HepG2 (cell line): ENCODE data around the gene ATP2A2. TPM values are rescaled to one million over a fixed set of nuclear protein-coding genes. Genes with fewer than 3 reads are reported as not detected.

Experiments
- AGO2 ChIP-seq: fragments of 200-400 bp; formaldehyde crosslinking; optimal IDR thresholded peaks from 2 replicates; pipeline ENCODE3; 2017; ENCODE audit warnings: mild to moderate bottlenecking, low read depth, low read length, moderate library complexity
- POLR2G ChIP-seq: fragments of 200-400 bp; formaldehyde crosslinking; IDR thresholded peaks from 2 replicates; pipeline ENCODE4 v1.6.1; 2018; ENCODE audit warnings: mild to moderate bottlenecking, low read depth, low read length, moderate library complexity
- ZNF331 ChIP-seq: sonication (generic); formaldehyde crosslinking; IDR thresholded peaks from 2 replicates; pipeline ENCODE4 v1.4.0; 2020; ENCODE audit warnings: missing genetic modification reagents
- ZNF775 ChIP-seq: sonication (generic); formaldehyde crosslinking; IDR thresholded peaks from 2 replicates; pipeline ENCODE4 v1.4.0; 2020; ENCODE audit warnings: missing genetic modification reagents, mild to moderate bottlenecking, moderate library complexity, borderline replicate concordance
- polyA plus RNA-seq, 8 experiments: library from polyadenylated mRNA; depleted of rRNA in 3 of 8; stranded (reverse) in 7 of 8; unstranded in 1 of 8; fragments of >200 nt; fragmentation: Illumina TruSeq in 4 of 8; extraction: Trizol in 4 of 8; gene quantifications; 2 replicates each; pipeline versions ENCODE4 v1.2.1 to v1.2.3, GENCODE V29; 2011 to 2016; ENCODE audit warnings: low read depth in 4 of 8, missing spikeins in 1 of 8, mixed read lengths in 1 of 8; ENCODE audit not compliant: insufficient read depth in 1 of 8
- total RNA-seq, 5 experiments: library from RNA; depleted of rRNA; stranded (reverse); fragments of >200 nt; fragmentation: Illumina TruSeq; extraction: Trizol; gene quantifications; 2 replicates each; pipeline ENCODE4 v1.2.3, GENCODE V29; 2016; ENCODE audit warnings: low read depth in 1 of 5
- TF ChIP-seq, protein P1 (sequence below): sonication (generic); formaldehyde crosslinking; IDR thresholded peaks from 2 replicates; pipeline ENCODE4 v1.5.0; 2020; ENCODE audit warnings: mild to moderate bottlenecking, missing genetic modification reagents, borderline replicate concordance
- TF ChIP-seq, protein P2 (sequence below): sonication (generic); formaldehyde crosslinking; conservative IDR thresholded peaks from 2 replicates; pipeline ENCODE4 v1.4.0; 2020; ENCODE audit warnings: mild to moderate bottlenecking, missing genetic modification reagents, moderate library complexity

The ATP2A2 gene
- total and polyA plus RNA-seq, 2 of the 13 experiments (the other 11 are each of a cell fraction or from before 2014, with no cell fraction given): 35.4 to 85.5 TPM

DNA sequence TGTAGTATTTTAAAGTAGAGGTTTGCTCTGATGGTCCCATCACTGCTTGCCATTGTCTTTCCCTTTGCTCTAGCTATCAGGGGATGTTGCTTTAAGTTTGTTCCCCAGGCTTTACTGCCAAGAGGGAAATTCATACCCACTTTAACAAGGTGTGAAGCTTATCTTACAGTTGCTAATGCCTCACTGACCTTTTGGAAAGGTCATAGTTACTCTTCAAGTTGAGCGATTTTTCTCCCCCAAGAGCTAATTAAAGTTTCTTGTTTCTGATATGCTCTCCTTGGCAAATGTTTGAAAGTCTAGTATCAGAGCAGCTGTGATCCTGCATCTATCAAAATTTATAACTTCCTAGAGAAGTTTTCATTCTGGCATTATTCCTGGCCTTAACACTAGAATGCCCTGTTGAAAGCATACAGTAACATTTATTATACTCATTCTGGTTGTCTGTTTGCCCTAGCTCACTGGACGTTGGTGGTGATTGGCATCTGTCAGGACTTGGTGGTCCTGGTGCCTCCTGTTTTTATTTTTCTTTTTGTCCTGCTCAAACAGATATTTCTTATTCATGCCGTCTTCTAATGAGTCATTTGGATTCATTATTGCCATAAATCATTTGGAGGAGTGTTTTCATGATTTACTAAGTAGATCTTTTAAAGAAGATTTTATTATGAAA is 8.1 kb downstream of the ATP2A2 start (continued):
- TF ChIP-seq POLR2G: no peak
- TF ChIP-seq AGO2: no peak
- TF ChIP-seq ZNF331: no peak
- no peak for TF ChIP-seq ZNF775 (CRISPR knock-in tag)
- TF ChIP-seq, protein P1, sequence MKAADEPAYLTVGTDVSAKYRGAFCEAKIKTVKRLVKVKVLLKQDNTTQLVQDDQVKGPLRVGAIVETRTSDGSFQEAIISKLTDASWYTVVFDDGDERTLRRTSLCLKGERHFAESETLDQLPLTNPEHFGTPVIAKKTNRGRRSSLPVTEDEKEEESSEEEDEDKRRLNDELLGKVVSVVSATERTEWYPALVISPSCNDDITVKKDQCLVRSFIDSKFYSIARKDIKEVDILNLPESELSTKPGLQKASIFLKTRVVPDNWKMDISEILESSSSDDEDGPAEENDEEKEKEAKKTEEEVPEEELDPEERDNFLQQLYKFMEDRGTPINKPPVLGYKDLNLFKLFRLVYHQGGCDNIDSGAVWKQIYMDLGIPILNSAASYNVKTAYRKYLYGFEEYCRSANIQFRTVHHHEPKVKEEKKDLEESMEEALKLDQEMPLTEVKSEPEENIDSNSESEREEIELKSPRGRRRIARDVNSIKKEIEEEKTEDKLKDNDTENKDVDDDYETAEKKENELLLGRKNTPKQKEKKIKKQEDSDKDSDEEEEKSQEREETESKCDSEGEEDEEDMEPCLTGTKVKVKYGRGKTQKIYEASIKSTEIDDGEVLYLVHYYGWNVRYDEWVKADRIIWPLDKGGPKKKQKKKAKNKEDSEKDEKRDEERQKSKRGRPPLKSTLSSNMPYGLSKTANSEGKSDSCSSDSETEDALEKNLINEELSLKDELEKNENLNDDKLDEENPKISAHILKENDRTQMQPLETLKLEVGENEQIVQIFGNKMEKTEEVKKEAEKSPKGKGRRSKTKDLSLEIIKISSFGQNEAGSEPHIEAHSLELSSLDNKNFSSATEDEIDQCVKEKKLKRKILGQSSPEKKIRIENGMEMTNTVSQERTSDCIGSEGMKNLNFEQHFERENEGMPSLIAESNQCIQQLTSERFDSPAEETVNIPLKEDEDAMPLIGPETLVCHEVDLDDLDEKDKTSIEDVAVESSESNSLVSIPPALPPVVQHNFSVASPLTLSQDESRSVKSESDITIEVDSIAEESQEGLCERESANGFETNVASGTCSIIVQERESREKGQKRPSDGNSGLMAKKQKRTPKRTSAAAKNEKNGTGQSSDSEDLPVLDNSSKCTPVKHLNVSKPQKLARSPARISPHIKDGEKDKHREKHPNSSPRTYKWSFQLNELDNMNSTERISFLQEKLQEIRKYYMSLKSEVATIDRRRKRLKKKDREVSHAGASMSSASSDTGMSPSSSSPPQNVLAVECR (CRISPR knock-in tag): no peak
- TF ChIP-seq, protein P2, sequence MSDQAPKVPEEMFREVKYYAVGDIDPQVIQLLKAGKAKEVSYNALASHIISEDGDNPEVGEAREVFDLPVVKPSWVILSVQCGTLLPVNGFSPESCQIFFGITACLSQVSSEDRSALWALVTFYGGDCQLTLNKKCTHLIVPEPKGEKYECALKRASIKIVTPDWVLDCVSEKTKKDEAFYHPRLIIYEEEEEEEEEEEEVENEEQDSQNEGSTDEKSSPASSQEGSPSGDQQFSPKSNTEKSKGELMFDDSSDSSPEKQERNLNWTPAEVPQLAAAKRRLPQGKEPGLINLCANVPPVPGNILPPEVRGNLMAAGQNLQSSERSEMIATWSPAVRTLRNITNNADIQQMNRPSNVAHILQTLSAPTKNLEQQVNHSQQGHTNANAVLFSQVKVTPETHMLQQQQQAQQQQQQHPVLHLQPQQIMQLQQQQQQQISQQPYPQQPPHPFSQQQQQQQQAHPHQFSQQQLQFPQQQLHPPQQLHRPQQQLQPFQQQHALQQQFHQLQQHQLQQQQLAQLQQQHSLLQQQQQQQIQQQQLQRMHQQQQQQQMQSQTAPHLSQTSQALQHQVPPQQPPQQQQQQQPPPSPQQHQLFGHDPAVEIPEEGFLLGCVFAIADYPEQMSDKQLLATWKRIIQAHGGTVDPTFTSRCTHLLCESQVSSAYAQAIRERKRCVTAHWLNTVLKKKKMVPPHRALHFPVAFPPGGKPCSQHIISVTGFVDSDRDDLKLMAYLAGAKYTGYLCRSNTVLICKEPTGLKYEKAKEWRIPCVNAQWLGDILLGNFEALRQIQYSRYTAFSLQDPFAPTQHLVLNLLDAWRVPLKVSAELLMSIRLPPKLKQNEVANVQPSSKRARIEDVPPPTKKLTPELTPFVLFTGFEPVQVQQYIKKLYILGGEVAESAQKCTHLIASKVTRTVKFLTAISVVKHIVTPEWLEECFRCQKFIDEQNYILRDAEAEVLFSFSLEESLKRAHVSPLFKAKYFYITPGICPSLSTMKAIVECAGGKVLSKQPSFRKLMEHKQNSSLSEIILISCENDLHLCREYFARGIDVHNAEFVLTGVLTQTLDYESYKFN (CRISPR knock-in tag): no peak
